Lower leg skin (tissue), 4 donors: Measurements from ENCODE around the gene CD247. TPM values are rescaled to one million over a fixed set of nuclear protein-coding genes. Genes with fewer than 3 reads are reported as not detected.

ENCODE experiments used
- DNase-seq, 2 donors: peaks; one replicate each; pipeline ENCODE4 v3.0.0-alpha.2; 2019; ENCODE audit warnings: low spot score in 2 of 2
- H3K4me3 ChIP-seq: fragments of 200-600 bp; sonication (generic); 2 replicates; pipeline ENCODE4 v1.5.1; 2017; ENCODE audit warnings: mild to moderate bottlenecking, low read depth; ENCODE audit not compliant: poor library complexity, severe bottlenecking
- POLR2A ChIP-seq, 2 donors: fragments of 450-650 bp; IDR thresholded peaks; one replicate each; pipeline ENCODE4 v1.6.1; 2016 to 2017; ENCODE audit warnings: antibody characterized with exemption in 2 of 2, mild to moderate bottlenecking in 1 of 2, moderate library complexity in 1 of 2
- WGBS, 2 donors: methylation state at CpG; one replicate each; pipeline ENCODE4 v1.1.5; 2018; 5-methylcytosine and 5-hydroxymethylcytosine counted together
- intact Hi-C: fragments of 100-400 bp; cut with DNase I; formaldehyde crosslinking; loops from one replicate; pipeline ENCODE4 v1.15.0; 2023; ENCODE audit warnings: low total_unique reads
- total RNA-seq, 4 donors: library from RNA; depleted of rRNA; stranded (reverse); fragments of >200 nt; gene quantifications; one replicate each; pipeline ENCODE4 v1.1.0, GENCODE V29; 2016
- TF ChIP-seq, protein P1 (sequence below), 3 donors: fragments of 450-650 bp; IDR thresholded peaks; one replicate each; pipeline ENCODE4 v1.5.1; 2016; ENCODE audit warnings: antibody characterized with exemption in 3 of 3, mild to moderate bottlenecking in 3 of 3, moderate library complexity in 2 of 3

The CD247 gene
- total RNA-seq, 4 donors from 2014 or later: 0.27 to 0.61 (median 0.58) TPM; not detected in 1

DNA sequence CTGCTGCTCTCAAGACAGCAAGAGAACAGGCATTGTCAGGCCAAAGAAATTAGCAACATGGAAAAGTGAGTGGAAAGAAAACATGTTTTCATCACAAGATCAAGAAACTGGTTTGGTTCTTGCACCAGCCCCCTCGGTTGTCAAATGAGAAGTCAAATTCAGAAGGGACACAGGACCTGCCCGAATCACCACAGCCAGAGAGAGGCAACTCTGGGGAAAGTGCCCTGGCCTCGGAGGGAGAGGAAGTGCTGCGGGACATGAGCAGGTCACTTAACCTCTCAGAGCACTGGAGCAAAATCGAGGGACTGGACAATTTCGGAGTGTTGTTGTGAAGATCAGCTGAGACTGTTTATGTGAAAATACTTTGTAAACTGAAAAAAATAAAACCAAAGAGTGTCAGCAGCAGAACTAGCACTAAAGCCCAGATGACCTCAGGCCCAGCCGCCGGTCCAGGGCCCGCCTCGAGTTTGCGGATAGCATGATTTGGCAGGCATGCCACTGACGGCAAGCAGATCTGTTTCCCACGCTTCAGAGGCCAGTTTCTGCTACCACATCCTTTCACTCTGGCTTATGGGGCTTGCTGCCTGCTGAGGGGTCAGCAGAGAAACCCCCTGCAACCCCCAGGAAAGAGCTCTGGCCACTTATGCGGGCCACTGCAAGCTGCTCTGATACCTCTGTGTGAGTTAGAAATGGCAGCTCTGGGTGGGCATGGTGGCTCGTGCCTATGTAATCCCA is 32.1 kb downstream of the CD247 start:
- no peak for TF ChIP-seq POLR2A (IDR thresholded peaks at IDR 0.05)
- TF ChIP-seq, protein P1, sequence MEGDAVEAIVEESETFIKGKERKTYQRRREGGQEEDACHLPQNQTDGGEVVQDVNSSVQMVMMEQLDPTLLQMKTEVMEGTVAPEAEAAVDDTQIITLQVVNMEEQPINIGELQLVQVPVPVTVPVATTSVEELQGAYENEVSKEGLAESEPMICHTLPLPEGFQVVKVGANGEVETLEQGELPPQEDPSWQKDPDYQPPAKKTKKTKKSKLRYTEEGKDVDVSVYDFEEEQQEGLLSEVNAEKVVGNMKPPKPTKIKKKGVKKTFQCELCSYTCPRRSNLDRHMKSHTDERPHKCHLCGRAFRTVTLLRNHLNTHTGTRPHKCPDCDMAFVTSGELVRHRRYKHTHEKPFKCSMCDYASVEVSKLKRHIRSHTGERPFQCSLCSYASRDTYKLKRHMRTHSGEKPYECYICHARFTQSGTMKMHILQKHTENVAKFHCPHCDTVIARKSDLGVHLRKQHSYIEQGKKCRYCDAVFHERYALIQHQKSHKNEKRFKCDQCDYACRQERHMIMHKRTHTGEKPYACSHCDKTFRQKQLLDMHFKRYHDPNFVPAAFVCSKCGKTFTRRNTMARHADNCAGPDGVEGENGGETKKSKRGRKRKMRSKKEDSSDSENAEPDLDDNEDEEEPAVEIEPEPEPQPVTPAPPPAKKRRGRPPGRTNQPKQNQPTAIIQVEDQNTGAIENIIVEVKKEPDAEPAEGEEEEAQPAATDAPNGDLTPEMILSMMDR (IDR thresholded peaks at IDR 0.05): no peak
- WGBS, 2 donors: 61 to 73% methylated on average over 15 of the region's 15 CpGs

DNA sequence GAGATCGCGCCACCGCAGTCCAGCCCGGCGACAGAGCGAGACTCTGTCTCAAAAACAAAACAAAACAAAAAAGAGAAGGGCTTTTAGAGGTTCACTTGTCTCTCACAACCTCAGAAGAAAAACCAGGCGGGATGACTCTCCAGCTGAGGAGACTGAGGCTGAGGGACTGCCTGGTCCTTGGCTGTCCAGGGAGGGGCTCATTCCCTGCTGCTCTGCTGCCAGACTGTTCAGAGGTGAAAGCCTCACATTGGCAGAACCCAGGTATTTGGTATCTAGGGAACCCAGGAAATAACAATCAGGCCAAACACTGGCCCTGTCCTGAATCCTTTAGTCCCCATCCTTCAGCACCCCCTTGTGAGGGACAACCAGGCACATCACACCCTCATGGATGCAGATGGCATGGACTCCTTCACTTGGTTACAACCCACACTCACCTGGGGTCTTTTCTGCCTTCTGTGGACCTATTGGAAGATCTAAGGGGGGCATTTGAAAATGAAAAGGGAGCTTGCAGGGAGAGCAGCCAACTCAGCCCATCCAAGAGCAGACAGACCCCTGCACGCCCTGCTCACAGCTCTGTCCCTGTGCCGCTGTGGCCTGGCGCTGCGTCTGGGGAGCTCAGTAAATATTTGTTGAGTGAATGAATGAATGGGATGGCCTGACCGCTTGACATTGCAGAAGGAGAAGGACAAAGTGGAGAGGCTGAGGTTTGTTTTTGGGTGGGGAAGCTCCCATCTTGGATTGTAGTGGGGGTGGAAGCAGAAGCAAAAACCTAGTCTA is 33.4 kb downstream of the CD247 start:
- intact Hi-C loops: no loop called here
- DNase-seq: no peak
- TF ChIP-seq, protein P1 (IDR thresholded peaks at IDR 0.05): no peak
- TF ChIP-seq POLR2A (IDR thresholded peaks at IDR 0.05): no peak
- H3K4me3 ChIP-seq: no peak overlapping the region
- 91 to 93% methylated on average over 12 of the region's 12 CpGs for WGBS, 2 donors

More for the DNA sequence above, 32.1 kb downstream of the CD247 start:
- DNase-seq: no peak
- intact Hi-C loops: no loop called here
- no peak overlapping the region for H3K4me3 ChIP-seq

DNA sequence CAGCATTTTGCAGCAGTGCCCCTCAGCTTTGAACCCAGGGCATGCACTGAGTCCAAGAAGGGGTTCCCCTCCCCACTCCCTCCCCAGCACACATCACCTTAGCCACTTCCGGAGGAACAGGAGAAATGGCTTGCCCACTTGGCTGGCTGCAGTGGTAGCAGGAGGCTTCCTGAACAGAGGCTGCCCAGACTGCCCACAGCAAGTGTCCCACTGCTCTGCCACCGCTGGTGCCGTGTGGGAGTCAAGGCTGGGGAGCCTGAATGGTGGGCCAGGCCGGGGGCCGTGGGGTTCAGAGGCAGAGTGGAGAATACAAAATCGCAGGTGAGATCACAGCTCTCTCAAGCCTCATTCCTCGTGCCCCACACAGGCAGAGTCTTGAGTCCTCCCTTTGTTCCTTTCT is 34.5 kb downstream of the CD247 start:
- 85 to 87% methylated on average over 6 to 7 of the region's 7 CpGs for WGBS, 2 donors
- no peak overlapping the region for H3K4me3 ChIP-seq
- intact Hi-C loops: no loop called here
- TF ChIP-seq, protein P1 (IDR thresholded peaks at IDR 0.05): no peak
- DNase-seq: no peak

DNA sequence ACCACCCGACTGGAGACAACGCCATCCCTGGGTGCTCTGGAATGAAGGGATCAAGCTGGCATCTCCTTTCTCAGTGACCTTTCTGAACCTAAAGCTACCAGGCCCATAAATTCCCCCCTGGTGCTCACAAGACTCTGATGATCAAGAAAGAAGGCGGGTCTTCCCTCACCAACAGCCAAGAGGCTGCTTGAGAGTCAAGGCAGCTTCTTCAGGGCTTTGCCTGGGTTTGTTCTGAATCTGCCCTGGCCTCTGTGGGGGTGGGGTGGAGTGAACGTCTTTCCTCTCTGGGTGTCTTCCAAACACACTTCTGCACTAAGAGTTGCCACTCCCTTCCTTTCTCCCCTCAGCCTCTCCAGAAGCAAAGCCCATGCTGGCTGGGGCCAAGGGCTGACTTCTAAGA is 36.1 kb downstream of the CD247 start:
- intact Hi-C loops: no loop called here
- no peak overlapping the region for H3K4me3 ChIP-seq
- TF ChIP-seq, protein P1 (IDR thresholded peaks at IDR 0.05): no peak
- 65 to 68% methylated on average over 4 of the region's 4 CpGs for WGBS, 2 donors
- no peak for DNase-seq

DNA sequence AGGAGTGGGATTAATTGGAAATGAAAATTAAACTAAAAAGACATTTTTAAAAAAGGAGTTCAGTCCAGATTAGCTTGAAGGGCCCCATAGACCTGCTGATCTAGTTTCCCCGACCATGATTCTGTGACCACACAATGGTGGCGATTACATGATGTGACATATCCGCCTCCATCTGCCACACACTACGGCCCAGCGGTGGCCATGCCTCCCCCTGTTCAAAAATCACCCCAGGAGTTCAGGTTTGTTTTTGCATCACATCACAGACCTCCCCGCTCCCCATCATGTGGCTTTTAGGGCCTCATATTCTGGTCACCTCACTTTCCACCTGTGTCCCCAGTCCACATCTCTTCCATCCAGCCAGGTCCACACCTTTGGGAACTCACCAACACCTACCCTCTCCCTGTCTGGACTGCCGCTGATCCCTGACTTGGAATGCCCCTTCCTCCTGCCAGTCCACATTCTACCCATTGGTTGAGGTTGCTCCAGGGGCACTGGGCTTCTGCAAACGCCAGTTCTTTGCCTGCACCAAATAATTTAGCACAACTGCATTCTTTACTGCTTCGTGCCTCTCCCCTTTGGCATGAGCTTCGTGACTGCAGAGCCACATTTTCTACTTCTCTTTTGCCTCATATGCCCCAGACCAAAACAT is 38.9 kb downstream of the CD247 start:
- TF ChIP-seq, protein P1 (IDR thresholded peaks at IDR 0.05): no peak
- TF ChIP-seq POLR2A (IDR thresholded peaks at IDR 0.05): no peak
- intact Hi-C loops: no loop called here
- 83 to 86% methylated on average over 10 of the region's 10 CpGs for WGBS, 2 donors
- no peak overlapping the region for H3K4me3 ChIP-seq
- peak in 1 of 2 donors; percentile 57 for DNase-seq
